Measurements from ENCODE around the gene PKP3. TPM values are rescaled to one million over a fixed set of nuclear protein-coding genes. Genes with fewer than 3 reads are reported as not detected.
A peak's percentile ranks its signal among the peaks of the same experiment; 100 is the strongest.
"Not testable (repeated sequence)": the region's sequence is repeated elsewhere in the genome, so short reads cannot be mapped to it uniquely, and the experiment has no call there.

PKP3 gene
- total RNA-seq (under 1 TPM in 3 of 4 donors, not detected in 1; 0.15 to 0.75 (median 0.25) TPM), polyA plus RNA-seq (under 1 TPM in 2 of 3 donors, not detected in 1; 0.10 to 0.13 TPM)
- long read RNA-seq, donor 1 = 0 reads
- long read RNA-seq, donor 2, partial matches to known transcripts = 0 of 1 reads
- long read RNA-seq, donor 2, other reads (novel, unspliced or antisense) = 1 of 1 reads

GRCh38 chr11:394034-394857 lies at the start of gene PKP3:
TSS of gene PKP3 (plus strand) at chr11:394209. CDS start at chr11:394293, 84 bp downstream.
- intact Hi-C loops (cut with DNase I) = no loop called here
- no peak within 1 kb of the TSS for H3K27ac ChIP-seq
- TF ChIP-seq CTCF (IDR thresholded peaks at IDR 0.05) = no peak
- no peaks in the 10 kb centered on the region for H3K4me1 ChIP-seq
- peak in 1 of 2 donors; percentile 54 for DNase-seq
- H3K4me3 ChIP-seq = no peak within 1 kb of the TSS
- 56 to 65% (median 60%) methylated on average over 49 to 57 of the region's 57 CpGs for WGBS, 3 donors
- H3K27me3 ChIP-seq (ENCODE audit: insufficient read depth in 3 of 3, low read length in 2 of 3) = peaks cover 0 to 41% (median 0%) of the 10 kb centered on the region in 3 donors
- no peaks in the 10 kb centered on the region for H3K9me3 ChIP-seq
- ATAC-seq = peak; percentile 17 to 57 (median 40)
- H3K36me3 ChIP-seq (ENCODE audit: insufficient read depth in 1 of 2, low read depth in 1 of 2) = no peaks in the 10 kb centered on the region

- WGBS, 3 donors = 88 to 94% (median 89%) methylated on average over 11 of the region's 11 CpGs
- intact Hi-C loops (cut with DNase I) = no loop called here
- Histone ChIP-seq H3K36me3 (ENCODE audit: insufficient read depth in 1 of 2, low read depth in 1 of 2) (no peaks in the 10 kb centered on the region), H3K4me1 (no peaks in the 10 kb centered on the region), H3K27ac (no peak overlapping the region), H3K9me3 (no peaks in the 10 kb centered on the region), H3K27me3 (ENCODE audit: insufficient read depth in 3 of 3, low read length in 2 of 3) (no peaks in the 10 kb centered on the region), H3K4me3 (no peak overlapping the region)
- no peak for DNase-seq
- no peak for ATAC-seq
- no peak for TF ChIP-seq CTCF (IDR thresholded peaks at IDR 0.05)
Observed at GRCh38 chr11:344836-345578, 49.0 kb upstream of the PKP3 start.

- no peak for ATAC-seq
- Histone ChIP-seq H3K27me3 (ENCODE audit: insufficient read depth in 3 of 3, low read length in 2 of 3) (peaks cover 0 to 3% (median 2%) of the 10 kb centered on the region in 3 donors), H3K9me3 (no peaks in the 10 kb centered on the region), H3K36me3 (ENCODE audit: insufficient read depth in 1 of 2, low read depth in 1 of 2) (no peaks in the 10 kb centered on the region), H3K4me1 (no peaks in the 10 kb centered on the region), H3K4me3 (no peak overlapping the region), H3K27ac (no peak overlapping the region)
- 69 to 78% (median 75%) methylated on average over 3 of the region's 3 CpGs for WGBS, 3 donors
- no peak for TF ChIP-seq CTCF (IDR thresholded peaks at IDR 0.05)
- DNase-seq = no peak
- intact Hi-C loops (cut with DNase I) = no loop called here
Observed at GRCh38 chr11:346529-346928, 47.5 kb upstream of the PKP3 start.

- H3K27ac ChIP-seq; H3K9me3 ChIP-seq; intact Hi-C loops (cut with DNase I); ATAC-seq; H3K27me3 ChIP-seq (ENCODE audit: insufficient read depth in 3 of 3, low read length in 2 of 3); H3K36me3 ChIP-seq (ENCODE audit: insufficient read depth in 1 of 2, low read depth in 1 of 2); DNase-seq; H3K4me3 ChIP-seq: not testable (repeated sequence)
- H3K4me1 ChIP-seq = peaks cover 17% of the 10 kb centered on the region
- 86 to 94% (median 94%) methylated on average over 8 of the region's 8 CpGs for WGBS, 3 donors
Observed at GRCh38 chr11:349270-349954, 44.6 kb upstream of the PKP3 start.

- intact Hi-C loops (cut with DNase I); DNase-seq; ATAC-seq; H3K27ac ChIP-seq; H3K4me3 ChIP-seq; H3K9me3 ChIP-seq; H3K36me3 ChIP-seq (ENCODE audit: insufficient read depth in 1 of 2, low read depth in 1 of 2); H3K27me3 ChIP-seq (ENCODE audit: insufficient read depth in 3 of 3, low read length in 2 of 3): not testable (repeated sequence)
- 66 to 69% (median 68%) methylated on average over 16 of the region's 16 CpGs for WGBS, 3 donors
- peaks cover 19% of the 10 kb centered on the region for H3K4me1 ChIP-seq
Observed at GRCh38 chr11:350033-350722, 43.8 kb upstream of the PKP3 start.

Data from psoas muscle (tissue), 8 donors.